GM12875 (cell line): ENCODE results near the gene TMF1.

Experiments used
- H3K4me3 ChIP-seq: one replicate; pipeline ENCODE4 v1.5.1; 2011; ENCODE audit warnings: low read depth, low read length, control low read depth
- CTCF ChIP-seq: IDR thresholded peaks from 2 replicates; pipeline ENCODE4 v1.5.1; 2011; ENCODE audit warnings: low read depth, mild to moderate bottlenecking, control low read depth, inconsistent platforms, low read length, moderate library complexity, borderline replicate concordance; ENCODE audit not compliant: insufficient read depth

TMF1 gene

GRCh38 chr3:69085833-69086722, 33.9 kb upstream of the TMF1 start:
- peak overlapping the region; percentile 73 for H3K4me3 ChIP-seq
- no peak for TF ChIP-seq CTCF

GRCh38 chr3:69085168-69085832, 33.2 kb upstream of the TMF1 start:
- peak overlapping the region; percentile 73 for H3K4me3 ChIP-seq
- TF ChIP-seq CTCF = no peak

GRCh38 chr3:69084326-69085167, 32.4 kb upstream of the TMF1 start, which contains the start of gene ARL6IP5:
ARL6IP5 (plus strand) TSS chr3:69084937; CDS start chr3:69085048, 111 bp downstream.
- no peak for TF ChIP-seq CTCF
- H3K4me3 ChIP-seq = peak within 1 kb of the TSS; percentile 73

DNA sequence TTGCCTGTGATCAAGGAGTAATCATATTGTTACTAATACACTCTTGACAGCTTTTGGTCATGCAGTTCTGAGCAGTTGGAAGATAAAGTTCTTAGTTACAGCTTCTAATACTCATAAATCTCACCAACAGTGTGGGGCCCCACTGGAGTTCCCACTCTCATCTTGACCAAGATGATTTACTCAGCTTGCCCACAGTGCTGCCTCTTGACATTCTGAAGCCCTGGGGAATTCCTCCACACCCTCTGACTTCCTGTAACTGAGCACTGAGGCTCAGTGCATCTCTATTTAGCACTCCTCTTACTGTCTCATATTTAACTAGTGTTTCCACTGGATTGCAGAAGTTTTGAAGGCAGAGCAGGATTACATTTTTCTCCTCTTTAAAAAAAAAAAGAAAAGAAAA, 30.7 kb upstream of the TMF1 start:
- H3K4me3 ChIP-seq = peak overlapping the region; percentile 5
- no peak for TF ChIP-seq CTCF

- H3K4me3 ChIP-seq = no peak overlapping the region
- TF ChIP-seq CTCF = no peak
Observed at GRCh38 chr3:69082361-69082760, 30.2 kb upstream of the TMF1 start.

- TF ChIP-seq CTCF = no peak
Observed at GRCh38 chr3:69081583-69082262, 29.6 kb upstream of the TMF1 start.

More at GRCh38 chr3:69081583-69082262, 29.6 kb upstream of the TMF1 start:
- H3K4me3 ChIP-seq = no peak overlapping the region
